H9 (cell line): ENCODE results near the gene AIG1. TPM values are rescaled to one million over a fixed set of nuclear protein-coding genes. Genes with fewer than 3 reads are reported as not detected.

Experiments used
- DNase-seq: peaks from one replicate; pipeline ENCODE4 v3.0.0-alpha.2; 2017
- H2AFZ ChIP-seq: one replicate; pipeline ENCODE4 v1.6.1; 2013; ENCODE audit warnings: mild to moderate bottlenecking, low read length, control low read depth, moderate library complexity
- H2AK5ac ChIP-seq: 2 replicates; pipeline ENCODE4 v1.6.1; 2013; ENCODE audit warnings: low read length, control low read depth, mixed read lengths; ENCODE audit not compliant: insufficient read length
- H2BK120ac ChIP-seq: one replicate; pipeline ENCODE4 v1.6.1; 2013; ENCODE audit warnings: low read depth, mild to moderate bottlenecking, low read length, control low read depth, inconsistent platforms; ENCODE audit not compliant: poor library complexity, severe bottlenecking
- H2BK12ac ChIP-seq: 2 replicates; pipeline ENCODE4 v1.6.1; 2013; ENCODE audit warnings: low read length, control low read depth, mixed read lengths, low read depth; ENCODE audit not compliant: insufficient read length
- H2BK15ac ChIP-seq: 2 replicates; pipeline ENCODE4 v1.6.1; 2013; ENCODE audit warnings: low read depth, low read length, control low read depth
- H2BK20ac ChIP-seq: one replicate; pipeline ENCODE4 v1.6.1; 2013; ENCODE audit warnings: low read depth, mild to moderate bottlenecking, low read length, control low read depth, inconsistent platforms; ENCODE audit not compliant: poor library complexity, severe bottlenecking
- H2BK5ac ChIP-seq: 2 replicates; pipeline ENCODE4 v1.6.1; 2013; ENCODE audit warnings: low read length, control low read depth, mixed read lengths; ENCODE audit not compliant: insufficient read length
- H3K14ac ChIP-seq: 2 replicates; pipeline ENCODE4 v1.6.1; 2013; ENCODE audit warnings: low read length, control low read depth; ENCODE audit not compliant: insufficient read depth
- H3K18ac ChIP-seq: 2 replicates; pipeline ENCODE4 v1.6.1; 2013; ENCODE audit warnings: low read depth, mild to moderate bottlenecking, mixed read lengths, low read length, control low read depth; ENCODE audit not compliant: insufficient read length
- H3K23ac ChIP-seq: 2 replicates; pipeline ENCODE4 v1.6.1; 2013; ENCODE audit warnings: low read length, control low read depth, mixed read lengths, low read depth; ENCODE audit not compliant: insufficient read length
- H3K23me2 ChIP-seq: 2 replicates; pipeline ENCODE4 v1.6.1; 2013; ENCODE audit warnings: low read depth, mild to moderate bottlenecking, mixed read lengths, low read length, control low read depth; ENCODE audit not compliant: insufficient read length, poor library complexity, severe bottlenecking
- H3K27ac ChIP-seq: 2 replicates; pipeline ENCODE4 v1.5.1; 2013; ENCODE audit warnings: low read length, control low read depth, mixed read lengths, low read depth; ENCODE audit not compliant: insufficient read length
- H3K27me3 ChIP-seq: 2 replicates; pipeline ENCODE4 v1.6.1; 2013; ENCODE audit warnings: low read length, control low read depth, inconsistent platforms; ENCODE audit not compliant: insufficient read depth
- H3K4ac ChIP-seq: 2 replicates; pipeline ENCODE4 v1.6.1; 2013; ENCODE audit warnings: low read depth, mild to moderate bottlenecking, control low read depth, inconsistent platforms, low read length, moderate library complexity
- H3K4me1 ChIP-seq: 2 replicates; pipeline ENCODE4 v1.6.1; 2013; ENCODE audit warnings: low read length, control low read depth, inconsistent platforms; ENCODE audit not compliant: insufficient read depth
- H3K4me2 ChIP-seq: 2 replicates; pipeline ENCODE4 v1.6.1; 2013; ENCODE audit warnings: low read length, control low read depth, mixed read lengths; ENCODE audit not compliant: insufficient read length, insufficient read depth
- H3K56ac ChIP-seq: 2 replicates; pipeline ENCODE4 v1.6.1; 2013; ENCODE audit warnings: low read depth, mild to moderate bottlenecking, mixed read lengths, low read length, control low read depth; ENCODE audit not compliant: insufficient read length
- H3K79me1 ChIP-seq: 2 replicates; pipeline ENCODE4 v1.6.1; 2013; ENCODE audit warnings: low read depth, mild to moderate bottlenecking, moderate library complexity, low read length, control low read depth, inconsistent platforms; ENCODE audit not compliant: insufficient read depth, poor library complexity, severe bottlenecking
- H3K79me2 ChIP-seq: 2 replicates; pipeline ENCODE4 v1.6.1; 2013; ENCODE audit warnings: low read length, control low read depth, inconsistent platforms; ENCODE audit not compliant: insufficient read depth
- H3K9ac ChIP-seq: 2 replicates; pipeline ENCODE4 v1.6.1; 2013; ENCODE audit warnings: low read length, control low read depth, mixed read lengths; ENCODE audit not compliant: insufficient read length; ENCODE audit errors: extremely low read depth
- H3K9me3 ChIP-seq: one replicate; pipeline ENCODE4 v1.6.1; 2013; ENCODE audit warnings: low read depth, low read length, inconsistent platforms; ENCODE audit not compliant: control insufficient read depth
- H3T11ph ChIP-seq: one replicate; pipeline ENCODE4 v1.6.1; 2013; ENCODE audit warnings: mild to moderate bottlenecking, low read length, control low read depth, inconsistent platforms
- H4K20me1 ChIP-seq: one replicate; pipeline ENCODE4 v1.6.1; 2013; ENCODE audit not compliant: control insufficient read depth, insufficient read length, insufficient read depth
- H4K5ac ChIP-seq: 2 replicates; pipeline ENCODE4 v1.6.1; 2013; ENCODE audit warnings: low read depth, mild to moderate bottlenecking, mixed read lengths, low read length, control low read depth; ENCODE audit not compliant: insufficient read length
- H4K8ac ChIP-seq: replicated peaks from 2 replicates; pipeline ENCODE4 v1.6.1; 2013; ENCODE audit warnings: low read length, control low read depth, mixed read lengths, low read depth; ENCODE audit not compliant: insufficient read length
- H4K91ac ChIP-seq: 2 replicates; pipeline ENCODE4 v1.6.1; 2013; ENCODE audit warnings: low read depth, mild to moderate bottlenecking, moderate library complexity, mixed read lengths, low read length, control low read depth; ENCODE audit not compliant: insufficient read length
- H3K27ac Mint-ChIP-seq, 3 experiments: 2 replicates in 2 of 3; 3 replicates in 1 of 3; pipeline ENCODE4 v1.8.0; 2020 to 2021; ENCODE audit warnings: mixed read lengths in 3 of 3, mild to moderate bottlenecking in 1 of 3, moderate library complexity in 1 of 3
- H3K27me3 Mint-ChIP-seq: 2 replicates; pipeline ENCODE4 v1.8.0; 2021; ENCODE audit warnings: low read depth, mild to moderate bottlenecking, moderate library complexity, mixed read lengths
- H3K36me3 Mint-ChIP-seq, 3 experiments: 2 replicates in 2 of 3; 3 replicates in 1 of 3; pipeline ENCODE4 v1.8.0; 2020 to 2021; ENCODE audit warnings: low read depth in 3 of 3, mixed read lengths in 3 of 3; ENCODE audit not compliant: insufficient read depth in 1 of 3
- H3K4me1 Mint-ChIP-seq, 2 experiments: 2 replicates each; pipeline ENCODE4 v1.8.0; 2020; ENCODE audit warnings: mixed read lengths in 2 of 2
- H3K4me3 Mint-ChIP-seq, 2 experiments: 2 replicates in 1 of 2; 3 replicates in 1 of 2; pipeline ENCODE4 v1.8.0; 2020 to 2021; ENCODE audit warnings: mild to moderate bottlenecking in 2 of 2, mixed read lengths in 2 of 2, moderate library complexity in 1 of 2
- H3K9me3 Mint-ChIP-seq, 2 experiments: 2 replicates in 1 of 2; 3 replicates in 1 of 2; pipeline ENCODE4 v1.8.0; 2020; ENCODE audit warnings: mild to moderate bottlenecking in 2 of 2, mixed read lengths in 2 of 2, moderate library complexity in 1 of 2
- WGBS: extraction: QIAGEN DNeasy Blood & Tissue Kit; methylation state at CpG from one replicate; pipeline ENCODE4 v1.1.7; 2013; ENCODE audit warnings: missing lambda C conversion rate, low lambda C conversion rate, mixed read lengths; ENCODE audit not compliant: insufficient read length; ENCODE audit errors: extremely low coverage; 5-methylcytosine and 5-hydroxymethylcytosine counted together
- total RNA-seq: library from RNA; stranded (reverse); gene quantifications from 2 replicates; pipeline ENCODE4 v1.2.1, GENCODE V29; 2021
- TF ChIP-seq, protein P1 (sequence below): fragments of 200-600 bp; sonication (generic); conservative IDR thresholded peaks from 3 replicates; pipeline ENCODE4 v1.8.0; 2021; ENCODE audit warnings: antibody characterized with exemption, mild to moderate bottlenecking

The AIG1 gene
- total RNA-seq, 1 experiment from 2014 or later: 44.6 TPM

- peaks cover 0 to 3% (median 3%) of the 10 kb centered on the region in 3 experiments; a peak in 6 of 7 replicates for H3K36me3 Mint-ChIP-seq
- no peak overlapping the region for H3K27ac ChIP-seq
- H3K18ac ChIP-seq: peak overlapping the region; percentile 86
These were observed 881 bp upstream of the AIG1 start for GRCh38 chr6:143059663-143060353.

More at GRCh38 chr6:143059663-143060353, 881 bp upstream of the AIG1 start:
- H3K9me3 Mint-ChIP-seq: no peaks in the 10 kb centered on the region
- no peak overlapping the region for H3K56ac ChIP-seq
- no CpG with 5 or more reads among the region's 8 CpGs for WGBS
- H2BK15ac ChIP-seq: no peak overlapping the region
- TF ChIP-seq, protein P1, sequence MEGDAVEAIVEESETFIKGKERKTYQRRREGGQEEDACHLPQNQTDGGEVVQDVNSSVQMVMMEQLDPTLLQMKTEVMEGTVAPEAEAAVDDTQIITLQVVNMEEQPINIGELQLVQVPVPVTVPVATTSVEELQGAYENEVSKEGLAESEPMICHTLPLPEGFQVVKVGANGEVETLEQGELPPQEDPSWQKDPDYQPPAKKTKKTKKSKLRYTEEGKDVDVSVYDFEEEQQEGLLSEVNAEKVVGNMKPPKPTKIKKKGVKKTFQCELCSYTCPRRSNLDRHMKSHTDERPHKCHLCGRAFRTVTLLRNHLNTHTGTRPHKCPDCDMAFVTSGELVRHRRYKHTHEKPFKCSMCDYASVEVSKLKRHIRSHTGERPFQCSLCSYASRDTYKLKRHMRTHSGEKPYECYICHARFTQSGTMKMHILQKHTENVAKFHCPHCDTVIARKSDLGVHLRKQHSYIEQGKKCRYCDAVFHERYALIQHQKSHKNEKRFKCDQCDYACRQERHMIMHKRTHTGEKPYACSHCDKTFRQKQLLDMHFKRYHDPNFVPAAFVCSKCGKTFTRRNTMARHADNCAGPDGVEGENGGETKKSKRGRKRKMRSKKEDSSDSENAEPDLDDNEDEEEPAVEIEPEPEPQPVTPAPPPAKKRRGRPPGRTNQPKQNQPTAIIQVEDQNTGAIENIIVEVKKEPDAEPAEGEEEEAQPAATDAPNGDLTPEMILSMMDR: no peak
- peak overlapping the region; percentile 92 to 98 (median 95); a peak in 6 of 7 replicates for H3K27ac Mint-ChIP-seq
- H3K4me1 ChIP-seq: peaks cover 18% of the 10 kb centered on the region
- H3K4me2 ChIP-seq: peak overlapping the region; percentile 60
- H3K79me1 ChIP-seq: no peaks in the 10 kb centered on the region
- H3K4me1 Mint-ChIP-seq: peaks cover 58% of the 10 kb centered on the region in 2 experiments
- peak overlapping the region; percentile 95; the same call in 1 of the 2 replicates for H3K14ac ChIP-seq
- H3K4ac ChIP-seq: no peak overlapping the region
- H3K4me3 Mint-ChIP-seq: peak overlapping the region; percentile 93 to 95
- H2AK5ac ChIP-seq: no peak overlapping the region
- H3K23ac ChIP-seq: no peak overlapping the region
- no peak overlapping the region for H3T11ph ChIP-seq
- no peak overlapping the region for H2BK5ac ChIP-seq
- H3K9me3 ChIP-seq: no peaks in the 10 kb centered on the region
- H2AFZ ChIP-seq: no peak overlapping the region
- H3K27me3 Mint-ChIP-seq: no peaks in the 10 kb centered on the region
- H3K23me2 ChIP-seq: peaks cover 5% of the 10 kb centered on the region
- no peak overlapping the region for H4K8ac ChIP-seq
- no peaks in the 10 kb centered on the region for H3K79me2 ChIP-seq
- H2BK12ac ChIP-seq: no peak overlapping the region
- H4K20me1 ChIP-seq: no peaks in the 10 kb centered on the region
- H4K91ac ChIP-seq: no peak overlapping the region
- no peak overlapping the region for H2BK20ac ChIP-seq
- no peak overlapping the region for H3K9ac ChIP-seq
- H4K5ac ChIP-seq: no peak overlapping the region
- peak; percentile 37 for DNase-seq
- no peak overlapping the region for H2BK120ac ChIP-seq
- no peaks in the 10 kb centered on the region for H3K27me3 ChIP-seq
